ENCODE measurements around the gene DCTN3.

The DCTN3 gene

DNA sequence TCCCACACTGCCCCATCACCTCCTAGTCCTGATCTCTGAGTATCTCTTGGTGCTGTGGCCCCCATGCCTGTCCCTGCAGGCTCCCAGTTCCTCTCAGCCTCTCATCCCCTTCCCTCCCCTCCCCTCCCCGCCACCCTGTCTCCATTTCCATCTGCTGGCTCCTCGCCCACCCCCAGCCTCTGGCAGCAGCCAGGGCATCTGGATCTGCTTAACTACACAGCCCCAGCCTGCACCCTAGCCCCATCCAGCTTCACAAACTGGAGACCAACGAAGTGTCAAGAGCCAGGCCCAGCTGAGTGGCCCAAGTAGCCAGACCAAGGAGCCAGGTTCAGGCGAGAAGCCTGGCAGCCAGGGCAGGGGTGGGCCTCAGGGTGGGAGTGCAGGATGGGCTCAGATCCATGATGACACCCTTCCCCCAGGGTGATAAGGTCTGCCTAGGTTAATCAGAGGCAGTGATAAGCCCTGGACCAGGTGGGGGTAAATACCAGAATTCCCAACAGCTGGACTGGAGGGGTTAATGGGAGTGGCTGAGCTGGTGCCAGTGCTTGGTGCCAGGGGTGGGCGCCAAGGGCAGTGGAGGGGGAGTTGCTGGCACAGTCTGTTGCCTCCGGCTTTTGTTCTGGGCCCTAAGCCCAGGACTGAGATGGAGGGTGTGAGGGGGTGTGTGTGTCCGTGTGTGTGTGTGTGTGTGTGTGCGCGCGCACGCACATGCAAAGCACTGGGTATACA lies 34.2 kb upstream of the DCTN3 start:
- Histone ChIP-seq H3K9ac (ENCODE audit: low read depth, low read length) (no peak overlapping the region), H3K4me1 (ENCODE audit: insufficient read depth, low read length) (peaks cover 9% of the 10 kb centered on the region; the same call in 1 of the 2 replicates), H3K27ac (ENCODE audit: low read length) (no peak overlapping the region), H3K27me3 (ENCODE audit: insufficient read depth, low read length) (no peaks in the 10 kb centered on the region), H3K4me3 (ENCODE audit: low read length) (no peak overlapping the region), H3K36me3 (ENCODE audit: insufficient read depth, low read depth, low read length) (peaks cover 10% of the 10 kb centered on the region), H3K9me3 (ENCODE audit: insufficient read depth, low read depth, low read length) (no peaks in the 10 kb centered on the region)

- Histone ChIP-seq H3K27ac (ENCODE audit: low read length) (no peak overlapping the region), H3K36me3 (ENCODE audit: insufficient read depth, low read depth, low read length) (peaks cover 21% of the 10 kb centered on the region), H3K9ac (ENCODE audit: low read depth, low read length) (no peak overlapping the region), H3K9me3 (ENCODE audit: insufficient read depth, low read depth, low read length) (no peaks in the 10 kb centered on the region), H3K27me3 (ENCODE audit: insufficient read depth, low read length) (no peaks in the 10 kb centered on the region), H3K4me3 (ENCODE audit: low read length) (no peak overlapping the region), H3K4me1 (ENCODE audit: insufficient read depth, low read length) (peaks cover 9% of the 10 kb centered on the region; the same call in 1 of the 2 replicates)
Observed at GRCh38 chr9:34653151-34654072, 33.1 kb upstream of the DCTN3 start.

GRCh38 chr9:34652602-34653000 lies 32.3 kb upstream of the DCTN3 start:
- no peak overlapping the region for H3K27ac ChIP-seq (ENCODE audit: low read length)
- H3K9me3 ChIP-seq (ENCODE audit: insufficient read depth, low read depth, low read length) = no peaks in the 10 kb centered on the region
- H3K4me3 ChIP-seq (ENCODE audit: low read length) = peak overlapping the region; percentile 66; the same call in 1 of the 2 replicates
- no peaks in the 10 kb centered on the region for H3K27me3 ChIP-seq (ENCODE audit: insufficient read depth, low read length)
- peaks cover 26% of the 10 kb centered on the region for H3K36me3 ChIP-seq (ENCODE audit: insufficient read depth, low read depth, low read length)
- no peak overlapping the region for H3K9ac ChIP-seq (ENCODE audit: low read depth, low read length)
- H3K4me1 ChIP-seq (ENCODE audit: insufficient read depth, low read length) = peaks cover 9% of the 10 kb centered on the region; the same call in 1 of the 2 replicates

- Histone ChIP-seq H3K36me3 (ENCODE audit: insufficient read depth, low read depth, low read length) (peaks cover 26% of the 10 kb centered on the region), H3K4me1 (ENCODE audit: insufficient read depth, low read length) (peaks cover 9% of the 10 kb centered on the region; the same call in 1 of the 2 replicates), H3K9ac (ENCODE audit: low read depth, low read length) (peak within 1 kb of the TSS; percentile 63; the same call in 1 of the 2 replicates), H3K27ac (ENCODE audit: low read length) (peak within 1 kb of the TSS; percentile 20), H3K27me3 (ENCODE audit: insufficient read depth, low read length) (no peaks in the 10 kb centered on the region), H3K9me3 (ENCODE audit: insufficient read depth, low read depth, low read length) (no peaks in the 10 kb centered on the region), H3K4me3 (ENCODE audit: low read length) (peak within 1 kb of the TSS; percentile 66)
Observed at GRCh38 chr9:34651876-34652601, 31.7 kb upstream of the DCTN3 start, which contains the start of gene IL11RA. IL11RA (plus strand) TSS chr9:34652185; CDS start chr9:34655218, 3,033 bp downstream.

- peaks cover 9% of the 10 kb centered on the region; the same call in 1 of the 2 replicates for H3K4me1 ChIP-seq (ENCODE audit: insufficient read depth, low read length)
- no peaks in the 10 kb centered on the region for H3K9me3 ChIP-seq (ENCODE audit: insufficient read depth, low read depth, low read length)
- H3K4me3 ChIP-seq (ENCODE audit: low read length) = peak overlapping the region; percentile 66
- peaks cover 26% of the 10 kb centered on the region for H3K36me3 ChIP-seq (ENCODE audit: insufficient read depth, low read depth, low read length)
- no peaks in the 10 kb centered on the region for H3K27me3 ChIP-seq (ENCODE audit: insufficient read depth, low read length)
- H3K9ac ChIP-seq (ENCODE audit: low read depth, low read length) = peak overlapping the region; percentile 63; the same call in 1 of the 2 replicates
- peak overlapping the region; percentile 20 for H3K27ac ChIP-seq (ENCODE audit: low read length)
Observed at GRCh38 chr9:34651321-34651720, 31.0 kb upstream of the DCTN3 start.

- Histone ChIP-seq H3K4me1 (ENCODE audit: insufficient read depth, low read length) (peaks cover 14% of the 10 kb centered on the region; the same call in 1 of the 2 replicates), H3K4me3 (ENCODE audit: low read length) (no peak overlapping the region), H3K9me3 (ENCODE audit: insufficient read depth, low read depth, low read length) (no peaks in the 10 kb centered on the region), H3K9ac (ENCODE audit: low read depth, low read length) (no peak overlapping the region), H3K27ac (ENCODE audit: low read length) (no peak overlapping the region), H3K27me3 (ENCODE audit: insufficient read depth, low read length) (no peaks in the 10 kb centered on the region), H3K36me3 (ENCODE audit: insufficient read depth, low read depth, low read length) (peaks cover 26% of the 10 kb centered on the region)
Observed at GRCh38 chr9:34650816-34651215, 30.5 kb upstream of the DCTN3 start.

- Histone ChIP-seq H3K4me1 (ENCODE audit: insufficient read depth, low read length) (peaks cover 21% of the 10 kb centered on the region), H3K27me3 (ENCODE audit: insufficient read depth, low read length) (no peaks in the 10 kb centered on the region), H3K27ac (ENCODE audit: low read length) (no peak overlapping the region), H3K9me3 (ENCODE audit: insufficient read depth, low read depth, low read length) (no peaks in the 10 kb centered on the region), H3K36me3 (ENCODE audit: insufficient read depth, low read depth, low read length) (peaks cover 26% of the 10 kb centered on the region), H3K9ac (ENCODE audit: low read depth, low read length) (no peak overlapping the region), H3K4me3 (ENCODE audit: low read length) (no peak overlapping the region)
Observed at GRCh38 chr9:34648673-34649072, 28.4 kb upstream of the DCTN3 start.

DNA sequence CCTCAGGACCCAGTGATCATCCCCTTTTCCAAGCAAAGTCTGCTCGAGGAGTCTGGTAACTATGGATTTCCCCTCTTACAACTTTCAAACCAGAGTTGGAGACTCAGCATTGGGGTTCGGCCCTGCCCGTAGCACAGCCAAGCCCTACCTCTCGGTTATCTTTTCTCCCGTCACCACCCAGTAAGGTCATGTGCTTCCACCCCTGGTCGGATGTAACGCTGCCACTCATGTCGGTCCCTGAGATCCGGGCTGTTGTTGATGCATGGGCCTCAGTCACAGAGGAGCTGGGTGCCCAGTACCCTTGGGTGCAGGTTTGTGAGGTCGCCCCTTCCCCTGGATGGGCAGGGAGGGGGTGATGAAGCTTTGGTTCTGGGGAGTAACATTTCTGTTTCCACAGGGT lies 27.4 kb upstream of the DCTN3 start:
- peak overlapping the region; percentile 95 for H3K4me3 ChIP-seq (ENCODE audit: low read length)
- H3K27ac ChIP-seq (ENCODE audit: low read length) = no peak overlapping the region
- H3K36me3 ChIP-seq (ENCODE audit: insufficient read depth, low read depth, low read length) = peaks cover 26% of the 10 kb centered on the region
- H3K27me3 ChIP-seq (ENCODE audit: insufficient read depth, low read length) = no peaks in the 10 kb centered on the region
- no peaks in the 10 kb centered on the region for H3K9me3 ChIP-seq (ENCODE audit: insufficient read depth, low read depth, low read length)
- peak overlapping the region; percentile 91; the same call in 1 of the 2 replicates for H3K9ac ChIP-seq (ENCODE audit: low read depth, low read length)
- H3K4me1 ChIP-seq (ENCODE audit: insufficient read depth, low read length) = peaks cover 17% of the 10 kb centered on the region

GRCh38 chr9:34647084-34647403 lies 26.7 kb upstream of the DCTN3 start:
- peaks cover 26% of the 10 kb centered on the region for H3K36me3 ChIP-seq (ENCODE audit: insufficient read depth, low read depth, low read length)
- H3K4me1 ChIP-seq (ENCODE audit: insufficient read depth, low read length) = peaks cover 17% of the 10 kb centered on the region
- H3K9ac ChIP-seq (ENCODE audit: low read depth, low read length) = peak overlapping the region; percentile 91
- H3K27me3 ChIP-seq (ENCODE audit: insufficient read depth, low read length) = no peaks in the 10 kb centered on the region
- peak overlapping the region; percentile 95 for H3K4me3 ChIP-seq (ENCODE audit: low read length)
- H3K9me3 ChIP-seq (ENCODE audit: insufficient read depth, low read depth, low read length) = no peaks in the 10 kb centered on the region
- H3K27ac ChIP-seq (ENCODE audit: low read length) = peak overlapping the region; percentile 88

DNA sequence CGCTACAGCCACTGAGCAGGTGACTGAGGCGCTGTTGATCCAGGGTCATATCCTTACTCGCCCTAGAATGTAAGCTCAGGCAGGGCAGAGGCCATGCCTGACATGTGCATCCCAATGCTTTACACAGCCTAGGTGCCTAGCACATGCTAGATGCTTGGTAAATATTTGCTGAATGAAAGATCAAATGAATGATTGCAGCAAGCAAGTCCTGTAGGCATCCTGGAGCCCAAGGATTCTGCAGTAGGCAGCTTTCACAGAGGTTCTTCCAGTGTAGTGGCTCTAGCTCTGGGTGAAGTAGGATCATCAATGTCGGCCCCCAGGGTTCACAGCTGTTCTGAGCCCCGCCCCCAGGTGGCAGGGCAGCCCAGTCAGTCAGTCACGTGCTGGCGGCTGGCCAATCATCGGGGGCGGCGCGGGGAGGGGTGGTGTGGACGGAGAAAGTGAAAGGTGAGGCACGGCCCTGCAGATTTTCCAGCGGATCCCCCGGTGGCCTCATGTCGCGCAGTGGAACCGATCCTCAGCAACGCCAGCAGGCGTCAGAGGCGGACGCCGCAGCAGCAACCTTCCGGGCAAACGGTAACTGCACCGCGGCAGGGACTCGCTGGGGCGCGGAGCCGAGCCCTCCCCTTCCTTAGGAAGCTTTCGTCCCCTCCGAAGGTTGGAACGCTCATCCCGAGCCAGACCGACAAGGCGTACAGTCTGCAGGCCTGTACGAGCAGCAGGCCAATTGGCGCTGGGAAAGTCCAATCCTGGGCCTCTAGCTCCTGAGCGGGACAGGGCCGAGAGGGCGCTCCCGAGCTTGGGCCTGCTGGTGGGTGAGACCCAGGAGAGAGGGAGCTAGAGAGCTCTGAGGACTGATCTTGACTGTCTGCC lies 26.2 kb upstream of the DCTN3 start, which contains the start of gene GALT:
Gene GALT (plus strand): TSS at position 465 of the 873 bp plus-strand sequence. CDS start 30 bp downstream, at position 495.
- H3K27me3 ChIP-seq (ENCODE audit: insufficient read depth, low read length) = no peaks in the 10 kb centered on the region
- peaks cover 26% of the 10 kb centered on the region for H3K36me3 ChIP-seq (ENCODE audit: insufficient read depth, low read depth, low read length)
- peak within 1 kb of the TSS; percentile 95 for H3K4me3 ChIP-seq (ENCODE audit: low read length)
- H3K9ac ChIP-seq (ENCODE audit: low read depth, low read length) = peak within 1 kb of the TSS; percentile 91
- H3K4me1 ChIP-seq (ENCODE audit: insufficient read depth, low read length) = peaks cover 14% of the 10 kb centered on the region
- H3K27ac ChIP-seq (ENCODE audit: low read length) = peak within 1 kb of the TSS; percentile 88
- no peaks in the 10 kb centered on the region for H3K9me3 ChIP-seq (ENCODE audit: insufficient read depth, low read depth, low read length)
